ENCODE measurements around the gene PIR.

GRCh38 chrX:15335135-15336022 is 157.8 kb downstream of the PIR start, which contains the start of gene PIGA:
- TF ChIP-seq CTCF (conservative IDR thresholded peaks at IDR 0.05; ENCODE audit: low read depth, low read length) (no peak), EZH2 (IDR thresholded peaks at IDR 0.05; ENCODE audit: borderline replicate concordance, low read depth, low read length, poor library complexity, severe bottlenecking) (no peak)

Measured in A673 (cell line).